Lower lobe of right lung (tissue), 2 donors: ENCODE results near the gene NOXO1. TPM values are rescaled to one million over a fixed set of nuclear protein-coding genes. Genes with fewer than 3 reads are reported as not detected.
"Not testable (repeated sequence)": the region's sequence is repeated elsewhere in the genome, so short reads cannot be mapped to it uniquely, and the experiment has no call there.

Experiments used
- ATAC-seq, 2 donors: fragments of 200-7000 bp; cut with Tn5 transposase; one replicate each; pipeline ENCODE4 v1.9.1; 2020 to 2022; ENCODE audit warnings: mild to moderate bottlenecking in 2 of 2, moderate library complexity in 2 of 2
- DNase-seq: peaks from one replicate; pipeline ENCODE4 v3.0.0-alpha.2; 2020
- H3K27ac ChIP-seq: fragments of 200-600 bp; one replicate; pipeline ENCODE4 v1.8.0; 2022
- H3K27me3 ChIP-seq: fragments of 200-600 bp; one replicate; pipeline ENCODE4 v1.8.0; 2022; ENCODE audit warnings: low read depth
- H3K36me3 ChIP-seq: fragments of 200-600 bp; one replicate; pipeline ENCODE4 v1.8.0; 2022; ENCODE audit warnings: mild to moderate bottlenecking
- H3K4me1 ChIP-seq: fragments of 200-600 bp; one replicate; pipeline ENCODE4 v1.8.0; 2022
- H3K4me3 ChIP-seq: fragments of 200-600 bp; one replicate; pipeline ENCODE4 v1.8.0; 2022; ENCODE audit warnings: mild to moderate bottlenecking
- H3K9me3 ChIP-seq: fragments of 200-600 bp; one replicate; pipeline ENCODE4 v1.8.0; 2022
- CTCF ChIP-seq: fragments of 200-600 bp; IDR thresholded peaks from one replicate; pipeline ENCODE4 v1.8.0; 2022; ENCODE audit warnings: antibody characterized with exemption, mild to moderate bottlenecking
- intact Hi-C: fragments of 100-400 bp; cut with DNase I; formaldehyde crosslinking; loops from one replicate; pipeline ENCODE4 v1.11.0; 2022
- total RNA-seq: library from RNA; stranded (reverse); fragmentation: NEBNext Ultra II Directional; extraction: Animal tissue kit (Norgen Biotek cat#: 25700); gene quantifications from one replicate; pipeline ENCODE4 v1.2.1, GENCODE V29; 2021
- donor health status: DM: no; HTN: yes; CAD: no; lungs with severe emphysema.

Gene NOXO1
- total RNA-seq, 1 donor from 2014 or later: 1.7 TPM

- no peaks in the 10 kb centered on the region for H3K9me3 ChIP-seq
- no peaks in the 10 kb centered on the region for H3K27me3 ChIP-seq
- H3K36me3 ChIP-seq: peaks cover 41% of the 10 kb centered on the region
- ATAC-seq (no peak), DNase-seq (no peak)
- H3K4me1 ChIP-seq: peaks cover 17% of the 10 kb centered on the region
- intact Hi-C loops: no loop called here
- TF ChIP-seq CTCF: no peak
- peak overlapping the region; percentile 71 for H3K4me3 ChIP-seq
- H3K27ac ChIP-seq: peak overlapping the region; percentile 71
These were observed 39.9 kb downstream of the NOXO1 start for GRCh38 chr16:1941162-1942046.

- no peak for TF ChIP-seq CTCF
- no peak for DNase-seq
- peak overlapping the region; percentile 71 for H3K4me3 ChIP-seq
- H3K36me3 ChIP-seq: peaks cover 41% of the 10 kb centered on the region
- no peaks in the 10 kb centered on the region for H3K27me3 ChIP-seq
- ATAC-seq: no peak
- H3K9me3 ChIP-seq: no peaks in the 10 kb centered on the region
- H3K4me1 ChIP-seq: peaks cover 17% of the 10 kb centered on the region
- no peak overlapping the region for H3K27ac ChIP-seq
- intact Hi-C loops: no loop called here
These were observed 40.8 kb downstream of the NOXO1 start for GRCh38 chr16:1940273-1941161.

- H3K4me3 ChIP-seq, H3K27ac ChIP-seq, H3K27me3 ChIP-seq, H3K9me3 ChIP-seq, ATAC-seq, intact Hi-C loops, DNase-seq: not testable (repeated sequence)
- Histone ChIP-seq H3K4me1 (peaks cover 17% of the 10 kb centered on the region), H3K36me3 (peaks cover 41% of the 10 kb centered on the region)
These were observed 41.4 kb downstream of the NOXO1 start for GRCh38 chr16:1939833-1940232.

GRCh38 chr16:1938910-1939309 is 42.4 kb downstream of the NOXO1 start:
- peak overlapping the region; percentile 49 for H3K27ac ChIP-seq

GRCh38 chr16:1938316-1938715 is 43.0 kb downstream of the NOXO1 start:
- TF ChIP-seq CTCF: no peak
- intact Hi-C loops: no loop called here
- H3K36me3 ChIP-seq: peaks cover 41% of the 10 kb centered on the region
- ATAC-seq (no peak), DNase-seq (peak; percentile 73)
- H3K9me3 ChIP-seq: no peaks in the 10 kb centered on the region
- no peak overlapping the region for H3K4me3 ChIP-seq
- peak overlapping the region; percentile 49 for H3K27ac ChIP-seq
- peaks cover 17% of the 10 kb centered on the region for H3K4me1 ChIP-seq
- H3K27me3 ChIP-seq: no peaks in the 10 kb centered on the region

More at GRCh38 chr16:1938910-1939309, 42.4 kb downstream of the NOXO1 start:
- no peak for DNase-seq
- no peak for ATAC-seq
- no peak overlapping the region for H3K4me3 ChIP-seq
- intact Hi-C loops: no loop called here
- no peaks in the 10 kb centered on the region for H3K9me3 ChIP-seq
- no peaks in the 10 kb centered on the region for H3K27me3 ChIP-seq
- peaks cover 41% of the 10 kb centered on the region for H3K36me3 ChIP-seq
- no peak for TF ChIP-seq CTCF
- H3K4me1 ChIP-seq: peaks cover 17% of the 10 kb centered on the region
